Omental fat pad (tissue), 4 donors: ENCODE results near the gene POC5. TPM values are rescaled to one million over a fixed set of nuclear protein-coding genes. Genes with fewer than 3 reads are reported as not detected.

Experiments
- ATAC-seq: fragments of 150-250 bp; one replicate; pipeline ENCODE4 v1.9.1; 2016; ENCODE audit warnings: mild to moderate bottlenecking, moderate library complexity; ENCODE audit not compliant: low FRiP score
- DNase-seq: peaks from one replicate; pipeline ENCODE4 v3.0.0-alpha.2; 2019; ENCODE audit warnings: low spot score
- CTCF ChIP-seq, 3 donors: fragments of 450-650 bp; IDR thresholded peaks; one replicate each; pipeline ENCODE4 v1.5.1; 2016 to 2017; ENCODE audit warnings: antibody characterized with exemption in 3 of 3, mild to moderate bottlenecking in 3 of 3, moderate library complexity in 2 of 3
- total RNA-seq, 4 donors: library from RNA; depleted of rRNA; stranded (reverse); fragments of >200 nt; gene quantifications; one replicate each; pipeline ENCODE4 v1.1.0, GENCODE V29; 2016

POC5 gene
- total RNA-seq, 4 donors from 2014 or later, result 5.5 to 24.9 (median 9.7) TPM

GRCh38 chr5:75670577-75670976 is 46.7 kb downstream of the POC5 start:
- no peak for ATAC-seq

GRCh38 chr5:75668977-75669689 is 48.1 kb downstream of the POC5 start:
- no peak for DNase-seq
- no peak for TF ChIP-seq CTCF (IDR thresholded peaks at IDR 0.05)

More at GRCh38 chr5:75670577-75670976, 46.7 kb downstream of the POC5 start:
- TF ChIP-seq CTCF (IDR thresholded peaks at IDR 0.05), result no peak
- no peak for DNase-seq

GRCh38 chr5:75668445-75668844 is 48.8 kb downstream of the POC5 start:
- no peak for DNase-seq
- no peak for ATAC-seq
- no peak for TF ChIP-seq CTCF (IDR thresholded peaks at IDR 0.05)

More at GRCh38 chr5:75668977-75669689, 48.1 kb downstream of the POC5 start:
- peak; percentile 49 for ATAC-seq

GRCh38 chr5:75667586-75667985 is 49.7 kb downstream of the POC5 start:
- ATAC-seq (no peak), DNase-seq (no peak)
- TF ChIP-seq CTCF (IDR thresholded peaks at IDR 0.05), result no peak

GRCh38 chr5:75666801-75667200 is 50.4 kb downstream of the POC5 start:
- ATAC-seq (no peak), DNase-seq (no peak)
- no peak for TF ChIP-seq CTCF (IDR thresholded peaks at IDR 0.05)

- no peak for ATAC-seq
- DNase-seq, result no peak
Observed at GRCh38 chr5:75664979-75665378, 52.3 kb downstream of the POC5 start.

More at GRCh38 chr5:75664979-75665378, 52.3 kb downstream of the POC5 start:
- no peak for TF ChIP-seq CTCF (IDR thresholded peaks at IDR 0.05)
